IMR-90 (cell line): ENCODE results near the gene ACVR1. TPM values are rescaled to one million over a fixed set of nuclear protein-coding genes. Genes with fewer than 3 reads are reported as not detected.

Experiments
- ATAC-seq: fragments of 200-7000 bp; cut with Tn5 transposase; 2 replicates; pipeline ENCODE4 v1.9.1; 2020; ENCODE audit warnings: low read depth, mild to moderate bottlenecking, moderate library complexity
- BruUV-seq: library from RNA; stranded (reverse); fragments of 400-500 nt; replicated peaks from 2 replicates; lab custom pipeline; 2021; lab: Mats Ljungman, UMichigan
- CTCF ChIA-PET: fragments of 300-600 bp; formaldehyde crosslinking; extraction: SDS; loops from one replicate; lab custom pipeline; 2021; ENCODE audit warnings: antibody characterized with exemption; lab: Yijun Ruan, JAX
- POLR2A ChIA-PET: fragments of 300-600 bp; sonication (Branson Sonifier 250); formaldehyde crosslinking; loops from one replicate; lab custom pipeline; 2022; ENCODE audit warnings: antibody characterized with exemption; ENCODE audit not compliant: unreplicated experiment; lab: Charles Lee
- DNase-seq: peaks from one replicate; pipeline ENCODE4 v3.0.0; 2013
- H2AFZ ChIP-seq: replicated peaks from 2 replicates; pipeline ENCODE3; 2013; ENCODE audit warnings: low read length, mild to moderate bottlenecking; ENCODE audit not compliant: poor library complexity
- H2AK5ac ChIP-seq: 2 replicates; pipeline ENCODE4 v1.6.1; 2013; ENCODE audit warnings: low read depth, low read length, inconsistent platforms
- H2AK9ac ChIP-seq: replicated peaks from 2 replicates; pipeline ENCODE3; 2013; ENCODE audit warnings: mild to moderate bottlenecking, low read depth, low read length, moderate library complexity; ENCODE audit not compliant: poor library complexity
- H2BK120ac ChIP-seq: 2 replicates; pipeline ENCODE4 v1.6.1; 2013; ENCODE audit warnings: low read depth, low read length, inconsistent platforms
- H2BK15ac ChIP-seq: 3 replicates; pipeline ENCODE4 v1.6.1; 2013; ENCODE audit warnings: low read depth, low read length, inconsistent platforms
- H2BK20ac ChIP-seq: 2 replicates; pipeline ENCODE4 v1.6.1; 2013; ENCODE audit warnings: low read depth, mild to moderate bottlenecking, inconsistent platforms, low read length, moderate library complexity
- H2BK5ac ChIP-seq: 2 replicates; pipeline ENCODE4 v1.6.1; 2013; ENCODE audit warnings: mild to moderate bottlenecking, low read depth, low read length, inconsistent platforms; ENCODE audit not compliant: poor library complexity, severe bottlenecking
- H3K14ac ChIP-seq: replicated peaks from 2 replicates; pipeline ENCODE4 v1.6.1; 2013; ENCODE audit warnings: low read depth, low read length, inconsistent platforms
- H3K18ac ChIP-seq: 2 replicates; pipeline ENCODE4 v1.6.1; 2013; ENCODE audit warnings: low read depth, low read length, control low read depth
- H3K23ac ChIP-seq: 2 replicates; pipeline ENCODE4 v1.6.1; 2013; ENCODE audit warnings: low read depth, low read length, inconsistent platforms
- H3K27ac ChIP-seq: 2 replicates; pipeline ENCODE4 v1.5.1; 2013; ENCODE audit warnings: mild to moderate bottlenecking, control low read depth, low read length; ENCODE audit not compliant: insufficient read depth
- H3K27me3 ChIP-seq: 2 replicates; pipeline ENCODE4 v1.6.1; 2013; ENCODE audit warnings: low read length; ENCODE audit not compliant: control insufficient read depth, insufficient read depth
- H3K36me3 ChIP-seq: 2 replicates; pipeline ENCODE4 v1.6.1; 2013; ENCODE audit warnings: low read length, mixed read lengths; ENCODE audit not compliant: control insufficient read depth, insufficient read depth
- H3K4ac ChIP-seq: 2 replicates; pipeline ENCODE4 v1.6.1; 2013; ENCODE audit warnings: low read depth, low read length, inconsistent platforms
- H3K4me1 ChIP-seq: 2 replicates; pipeline ENCODE4 v1.6.1; 2013; ENCODE audit warnings: low read length, mixed read lengths; ENCODE audit not compliant: control insufficient read depth, insufficient read depth
- H3K4me2 ChIP-seq: 2 replicates; pipeline ENCODE4 v1.6.1; 2013; ENCODE audit warnings: low read depth, mild to moderate bottlenecking, control low read depth, low read length, moderate library complexity
- H3K4me3 ChIP-seq: 2 replicates; pipeline ENCODE4 v1.5.1; 2013; ENCODE audit warnings: low read depth, mild to moderate bottlenecking, control low read depth, low read length, moderate library complexity; ENCODE audit not compliant: insufficient read depth
- H3K56ac ChIP-seq: 2 replicates; pipeline ENCODE4 v1.6.1; 2013; ENCODE audit warnings: low read length, inconsistent platforms; ENCODE audit not compliant: insufficient read depth; ENCODE audit errors: extremely low read depth
- H3K79me1 ChIP-seq, 2 experiments: 2 replicates each; pipeline ENCODE4 v1.6.1; 2013; ENCODE audit warnings: low read length in 2 of 2, inconsistent platforms in 1 of 2, low read depth in 1 of 2
- H3K9ac ChIP-seq: 2 replicates; pipeline ENCODE4 v1.6.1; 2013; ENCODE audit warnings: low read depth, low read length, control low read depth
- H3K9me1 ChIP-seq: 2 replicates; pipeline ENCODE4 v1.6.1; 2013; ENCODE audit warnings: low read length, inconsistent platforms; ENCODE audit not compliant: insufficient read depth
- H3K9me3 ChIP-seq: 2 replicates; pipeline ENCODE4 v1.6.1; 2013; ENCODE audit warnings: low read length; ENCODE audit not compliant: control insufficient read depth, insufficient read depth
- H4K20me1 ChIP-seq: 2 replicates; pipeline ENCODE4 v1.6.1; 2013; ENCODE audit warnings: low read length, inconsistent platforms; ENCODE audit not compliant: insufficient read depth
- H4K5ac ChIP-seq: 2 replicates; pipeline ENCODE4 v1.6.1; 2013; ENCODE audit warnings: mild to moderate bottlenecking, low read depth, low read length, control low read depth
- H4K8ac ChIP-seq, 2 experiments: 2 replicates each; pipeline ENCODE4 v1.6.1; 2013; ENCODE audit warnings: low read depth in 2 of 2, low read length in 2 of 2, control low read depth in 1 of 2, inconsistent platforms in 1 of 2
- H4K91ac ChIP-seq: 2 replicates; pipeline ENCODE4 v1.6.1; 2013; ENCODE audit warnings: low read depth, low read length, inconsistent platforms; ENCODE audit not compliant: insufficient read depth
- BHLHE40 ChIP-seq: fragments of 150-350 bp; IDR thresholded peaks from 2 replicates; pipeline ENCODE4 v1.6.1; 2016; ENCODE audit warnings: mild to moderate bottlenecking, low read depth, low read length
- CEBPB ChIP-seq: IDR thresholded peaks from 2 replicates; pipeline ENCODE4 v1.6.1; 2012; ENCODE audit warnings: low read depth, low read length, improper control_type of control experiment
- CHD1 ChIP-seq: IDR thresholded peaks from 2 replicates; pipeline ENCODE4 v1.6.1; 2012; ENCODE audit warnings: low read depth, low read length, improper control_type of control experiment
- FOS ChIP-seq: fragments of 150-350 bp; IDR thresholded peaks from 2 replicates; pipeline ENCODE4 v1.6.1; 2016; ENCODE audit warnings: low read depth, low read length
- MAFK ChIP-seq: IDR thresholded peaks from 2 replicates; pipeline ENCODE4 v1.6.1; 2012; ENCODE audit warnings: low read depth, low read length, improper control_type of control experiment
- MAZ ChIP-seq: IDR thresholded peaks from 2 replicates; pipeline ENCODE4 v1.6.1; 2012; ENCODE audit warnings: low read depth, mild to moderate bottlenecking, low read length, improper control_type of control experiment, moderate library complexity, borderline replicate concordance
- MXI1 ChIP-seq: IDR thresholded peaks from 2 replicates; pipeline ENCODE4 v1.6.1; 2012; ENCODE audit warnings: low read depth, mild to moderate bottlenecking, low read length, moderate library complexity, borderline replicate concordance
- NFE2L2 ChIP-seq: fragments of 150-350 bp; IDR thresholded peaks from 2 replicates; pipeline ENCODE4 v1.6.1; 2016; ENCODE audit warnings: low read depth, mild to moderate bottlenecking, low read length
- POLR2A ChIP-seq: IDR thresholded peaks from 2 replicates; pipeline ENCODE4 v1.6.1; 2012; ENCODE audit warnings: mild to moderate bottlenecking, low read depth, low read length
- RAD21 ChIP-seq: IDR thresholded peaks from 2 replicates; pipeline ENCODE4 v1.6.1; 2012; ENCODE audit warnings: low read length, improper control_type of control experiment
- RCOR1 ChIP-seq: IDR thresholded peaks from 2 replicates; pipeline ENCODE4 v1.6.1; 2012; ENCODE audit warnings: mild to moderate bottlenecking, low read length, improper control_type of control experiment; ENCODE audit not compliant: insufficient replicate concordance
- SMC3 ChIP-seq: fragments of 150-350 bp; IDR thresholded peaks from 2 replicates; pipeline ENCODE4 v1.6.1; 2016; ENCODE audit warnings: low read depth, mild to moderate bottlenecking, antibody characterized with exemption, low read length, moderate library complexity
- WGBS, 2 experiments: methylation state at CpG; one replicate each; pipeline versions ENCODE4 v1.1.5 to v1.1.7; 2013; ENCODE audit warnings: missing lambda C conversion rate in 2 of 2; ENCODE audit not compliant: insufficient read length in 1 of 2; ENCODE audit errors: extremely low coverage in 2 of 2; 5-methylcytosine and 5-hydroxymethylcytosine counted together
- dilution Hi-C: fragments of 300-500 bp; cut with HindIII; formaldehyde crosslinking; loops from one replicate; pipeline ENCODE4 v1.14.3; 2018; ENCODE audit warnings: low sequenced_read_pairs; ENCODE audit not compliant: unreplicated experiment
- in situ Hi-C: fragments of 300-500 bp; cut with MboI; formaldehyde crosslinking; loops from 3 replicates; pipeline ENCODE4 v1.14.3; 2019; ENCODE audit warnings: low sequenced_read_pairs, inconsistent platforms, mixed read lengths
- intact Hi-C: fragments of 100-400 bp; cut with micrococcal nuclease; formaldehyde crosslinking; loops from 2 replicates; pipeline ENCODE4 v1.10.0; 2022
- polyA plus RNA-seq, 3 experiments: library from polyadenylated mRNA; depleted of rRNA; stranded (reverse); fragments of >200 nt; gene quantifications; 2 replicates each; pipeline ENCODE4 v1.2.3, GENCODE V29; 2012; ENCODE audit warnings: low replicate concordance in 1 of 3
- total RNA-seq: library from RNA; depleted of rRNA; stranded (reverse); fragments of >200 nt; gene quantifications from 2 replicates; pipeline ENCODE4 v1.2.3, GENCODE V29; 2012
- TF ChIP-seq, protein P1 (sequence below): fragments of 150-350 bp; IDR thresholded peaks from 2 replicates; pipeline ENCODE4 v1.6.1; 2017; ENCODE audit warnings: mild to moderate bottlenecking, antibody characterized with exemption, low read length, low read depth
- TF ChIP-seq, protein P2 (sequence below): conservative IDR thresholded peaks from 2 replicates; pipeline ENCODE4 v1.5.1; 2012; ENCODE audit warnings: mild to moderate bottlenecking, low read depth, low read length, improper control_type of control experiment

The ACVR1 gene
- total and polyA plus RNA-seq, 2 of the 4 experiments (the other 2 are of a cell fraction), result 21.1 to 40.8 TPM

DNA sequence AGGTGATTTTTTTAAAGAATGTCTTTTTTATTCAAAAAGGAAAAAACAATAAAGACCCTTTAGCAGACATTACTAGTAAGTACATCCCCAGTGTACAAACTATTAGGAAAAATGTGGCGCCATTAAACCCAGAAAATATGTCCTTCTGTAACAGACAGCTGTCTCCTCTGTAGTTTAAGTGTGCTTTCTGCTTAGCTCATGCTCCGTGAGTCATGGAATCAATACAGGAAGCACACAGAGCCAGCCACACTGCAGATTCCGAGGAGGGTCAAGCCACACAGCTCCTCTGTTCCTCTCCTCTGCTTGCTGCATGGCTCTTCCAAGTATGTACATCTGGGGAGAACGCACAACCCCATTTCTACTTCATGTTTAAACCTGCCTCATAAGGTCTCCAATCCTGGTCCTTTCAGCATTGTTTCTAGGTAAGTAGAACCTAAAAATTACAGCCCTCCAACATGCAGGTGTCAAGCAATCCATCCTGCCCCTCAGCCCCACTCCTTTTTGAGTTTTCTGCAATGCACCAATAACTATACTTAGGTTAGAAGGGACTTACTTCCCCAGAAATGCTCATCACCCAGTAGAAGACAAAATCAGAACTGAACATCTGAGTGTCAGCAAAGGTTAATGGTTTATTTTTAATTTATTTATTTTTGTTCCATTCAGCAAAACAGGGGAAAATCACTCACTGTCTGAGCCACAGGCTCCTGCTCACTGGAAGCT, 37.5 kb downstream of the ACVR1 start:
- H3K18ac ChIP-seq, result peak overlapping the region; percentile 8; the same call in 1 of the 2 replicates
- H3K56ac ChIP-seq, result peak overlapping the region; percentile 90; the same call in 1 of the 2 replicates
- H3K4me2 ChIP-seq, result peak overlapping the region; percentile 65
- peaks cover 32% of the 10 kb centered on the region for H3K9me1 ChIP-seq
- H2BK5ac ChIP-seq, result peak overlapping the region; percentile 89
- peaks cover 42 to 73% of the 10 kb centered on the region in 2 experiments for H3K79me1 ChIP-seq
- peak overlapping the region; percentile 36; the same call in 1 of the 2 replicates for H3K23ac ChIP-seq
- intact Hi-C loops, result loop anchor here (2.0 kb wide), 1 partner anchor 16 kb away; no protein-coding TSS in a partner anchor
- TF ChIP-seq SMC3, result no peak
- TF ChIP-seq MXI1, result no peak
- no peak for TF ChIP-seq BHLHE40
- TF ChIP-seq RAD21, result no peak
- peak; percentile 87 for TF ChIP-seq NFE2L2
- TF ChIP-seq MAFK, result peak; percentile 46; the same call in 1 of the 2 replicates
- TF ChIP-seq FOS, result peak; percentile 63; the same call in 1 of the 2 replicates
- TF ChIP-seq, protein P1, sequence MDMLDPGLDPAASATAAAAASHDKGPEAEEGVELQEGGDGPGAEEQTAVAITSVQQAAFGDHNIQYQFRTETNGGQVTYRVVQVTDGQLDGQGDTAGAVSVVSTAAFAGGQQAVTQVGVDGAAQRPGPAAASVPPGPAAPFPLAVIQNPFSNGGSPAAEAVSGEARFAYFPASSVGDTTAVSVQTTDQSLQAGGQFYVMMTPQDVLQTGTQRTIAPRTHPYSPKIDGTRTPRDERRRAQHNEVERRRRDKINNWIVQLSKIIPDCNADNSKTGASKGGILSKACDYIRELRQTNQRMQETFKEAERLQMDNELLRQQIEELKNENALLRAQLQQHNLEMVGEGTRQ, result no peak
- no peak; the same call in 1 of the 2 replicates for TF ChIP-seq MAZ
- TF ChIP-seq, protein P2, sequence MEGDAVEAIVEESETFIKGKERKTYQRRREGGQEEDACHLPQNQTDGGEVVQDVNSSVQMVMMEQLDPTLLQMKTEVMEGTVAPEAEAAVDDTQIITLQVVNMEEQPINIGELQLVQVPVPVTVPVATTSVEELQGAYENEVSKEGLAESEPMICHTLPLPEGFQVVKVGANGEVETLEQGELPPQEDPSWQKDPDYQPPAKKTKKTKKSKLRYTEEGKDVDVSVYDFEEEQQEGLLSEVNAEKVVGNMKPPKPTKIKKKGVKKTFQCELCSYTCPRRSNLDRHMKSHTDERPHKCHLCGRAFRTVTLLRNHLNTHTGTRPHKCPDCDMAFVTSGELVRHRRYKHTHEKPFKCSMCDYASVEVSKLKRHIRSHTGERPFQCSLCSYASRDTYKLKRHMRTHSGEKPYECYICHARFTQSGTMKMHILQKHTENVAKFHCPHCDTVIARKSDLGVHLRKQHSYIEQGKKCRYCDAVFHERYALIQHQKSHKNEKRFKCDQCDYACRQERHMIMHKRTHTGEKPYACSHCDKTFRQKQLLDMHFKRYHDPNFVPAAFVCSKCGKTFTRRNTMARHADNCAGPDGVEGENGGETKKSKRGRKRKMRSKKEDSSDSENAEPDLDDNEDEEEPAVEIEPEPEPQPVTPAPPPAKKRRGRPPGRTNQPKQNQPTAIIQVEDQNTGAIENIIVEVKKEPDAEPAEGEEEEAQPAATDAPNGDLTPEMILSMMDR, result no peak
- TF ChIP-seq RCOR1, result no peak
- no peak; the same call in 1 of the 2 replicates for TF ChIP-seq POLR2A
- TF ChIP-seq CEBPB, result no peak
- no peak for TF ChIP-seq CHD1
- H2AK5ac ChIP-seq, result 0 out of 2 replicates have a peak overlapping the region, but pooled peaks have one; percentile 1
- peak overlapping the region; percentile 64; the same call in 1 of the 2 replicates for H3K27ac ChIP-seq
- no TSS peak for BruUV-seq
- ChIA-PET POLR2A (interaction anchor here (0.6 kb wide), 1 partner anchor 16 kb away, joined by 3 read pairs; no protein-coding TSS in a partner anchor), CTCF (interaction anchor here (0.6 to 1.1 kb wide), 2 partner anchors 31 kb away, joined by 3 to 5 read pairs; no protein-coding TSS in a partner anchor)
- H2AK9ac ChIP-seq, result no peak overlapping the region
- H4K8ac ChIP-seq, result peak overlapping the region; percentile 44 to 65; a peak in 3 of 4 replicates
- peak overlapping the region; percentile 34; the same call in 1 of the 2 replicates for H4K91ac ChIP-seq
- dilution Hi-C loops, result no loop called here
- peak overlapping the region; percentile 29; the same call in 1 of the 2 replicates for H3K4ac ChIP-seq
- H2BK15ac ChIP-seq, result no peak overlapping the region
- in situ Hi-C loops, result no loop called here
- peaks cover 17% of the 10 kb centered on the region for H4K20me1 ChIP-seq
- peak; percentile 90 for DNase-seq
- WGBS, 2 experiments, result 0% methylated on average over 1 of the region's 4 CpGs; no CpG with 5 or more reads in 1 of the 2 experiments
- peaks cover 23% of the 10 kb centered on the region for H3K4me1 ChIP-seq
- H3K9ac ChIP-seq, result no peak overlapping the region
- H2BK120ac ChIP-seq, result peak overlapping the region; percentile 44
- 0 out of 2 replicates have a peak, but pooled peaks cover 1% of the 10 kb centered on the region for H3K36me3 ChIP-seq
- no peaks in the 10 kb centered on the region for H3K9me3 ChIP-seq
- H2AFZ ChIP-seq, result peak overlapping the region; percentile 11
- H3K14ac ChIP-seq, result peak overlapping the region; percentile 54; the same call in 1 of the 2 replicates
- H4K5ac ChIP-seq, result no peak overlapping the region
- peak overlapping the region; percentile 29; the same call in 1 of the 2 replicates for H2BK20ac ChIP-seq
- H3K4me3 ChIP-seq, result no peak overlapping the region
- peak; percentile 85 for ATAC-seq
- H3K27me3 ChIP-seq, result no peaks in the 10 kb centered on the region
